ENCODE results near the gene GINM1.

The GINM1 gene

GRCh38 chr6:149586149-149586548, 20.0 kb downstream of the GINM1 start:
- TF ChIP-seq FOXM1 (IDR thresholded peaks at IDR 0.05; ENCODE audit: borderline replicate concordance, low read depth), result no peak
- no peak for TF ChIP-seq REST (IDR thresholded peaks at IDR 0.05; ENCODE audit: low read depth)
- no peak for TF ChIP-seq USF1 (IDR thresholded peaks at IDR 0.05)
- no peak for TF ChIP-seq TCF12 (IDR thresholded peaks at IDR 0.05; ENCODE audit: low read depth)
- no peak for TF ChIP-seq TEAD4 (IDR thresholded peaks at IDR 0.05)
- no peak for TF ChIP-seq CEBPB (IDR thresholded peaks at IDR 0.05)
- no peak for TF ChIP-seq RAD21 (IDR thresholded peaks at IDR 0.05; ENCODE audit: low read depth)
- TF ChIP-seq CREB1 (IDR thresholded peaks at IDR 0.05; ENCODE audit: low read depth), result no peak
- no peak for TF ChIP-seq EP300 (IDR thresholded peaks at IDR 0.05; ENCODE audit: borderline replicate concordance)
- TF ChIP-seq MAX (IDR thresholded peaks at IDR 0.05), result no peak
- TF ChIP-seq ZBTB7A (IDR thresholded peaks at IDR 0.05; ENCODE audit: low read depth), result no peak
- TF ChIP-seq TAF1 (IDR thresholded peaks at IDR 0.05; ENCODE audit: low read depth), result no peak
- no peak for TF ChIP-seq EGR1 (IDR thresholded peaks at IDR 0.05)
- no peak for TF ChIP-seq YY1 (IDR thresholded peaks at IDR 0.05; ENCODE audit: low read depth)

- TF ChIP-seq CREB1 (IDR thresholded peaks at IDR 0.05; ENCODE audit: low read depth) (no peak), EGR1 (IDR thresholded peaks at IDR 0.05) (no peak), TAF1 (IDR thresholded peaks at IDR 0.05; ENCODE audit: low read depth) (no peak)
These were observed 26.8 kb downstream of the GINM1 start for GRCh38 chr6:149592983-149593382.

- no peak for TF ChIP-seq TEAD4 (IDR thresholded peaks at IDR 0.05)
- TF ChIP-seq MAX (IDR thresholded peaks at IDR 0.05), result no peak
- TF ChIP-seq CEBPB (IDR thresholded peaks at IDR 0.05), result no peak
- TF ChIP-seq USF1 (IDR thresholded peaks at IDR 0.05), result no peak
- TF ChIP-seq FOXM1 (IDR thresholded peaks at IDR 0.05; ENCODE audit: borderline replicate concordance, low read depth), result no peak
These were observed 27.2 kb downstream of the GINM1 start for GRCh38 chr6:149593408-149593807.

GRCh38 chr6:149600508-149600907, 34.3 kb downstream of the GINM1 start:
- TF ChIP-seq FOXM1 (IDR thresholded peaks at IDR 0.05; ENCODE audit: borderline replicate concordance, low read depth) (no peak), RAD21 (IDR thresholded peaks at IDR 0.05; ENCODE audit: low read depth) (no peak), CEBPB (IDR thresholded peaks at IDR 0.05) (no peak), EGR1 (IDR thresholded peaks at IDR 0.05) (no peak), ZBTB7A (IDR thresholded peaks at IDR 0.05; ENCODE audit: low read depth) (no peak), CREB1 (IDR thresholded peaks at IDR 0.05; ENCODE audit: low read depth) (no peak), USF1 (IDR thresholded peaks at IDR 0.05) (no peak), EP300 (IDR thresholded peaks at IDR 0.05; ENCODE audit: borderline replicate concordance) (no peak), NFIC (IDR thresholded peaks at IDR 0.05) (no peak), TEAD4 (IDR thresholded peaks at IDR 0.05) (no peak), REST (IDR thresholded peaks at IDR 0.05; ENCODE audit: low read depth) (no peak), TCF12 (IDR thresholded peaks at IDR 0.05; ENCODE audit: low read depth) (no peak), MAX (IDR thresholded peaks at IDR 0.05) (no peak)

GRCh38 chr6:149608381-149608982, 42.3 kb downstream of the GINM1 start:
- no peak for TF ChIP-seq CEBPB (IDR thresholded peaks at IDR 0.05)
- TF ChIP-seq YY1 (IDR thresholded peaks at IDR 0.05; ENCODE audit: low read depth), result no peak
- no peak for TF ChIP-seq NFIC (IDR thresholded peaks at IDR 0.05)
- TF ChIP-seq MAX (IDR thresholded peaks at IDR 0.05), result no peak
- no peak for TF ChIP-seq RAD21 (IDR thresholded peaks at IDR 0.05; ENCODE audit: low read depth)
- no peak for TF ChIP-seq ZBTB7A (IDR thresholded peaks at IDR 0.05; ENCODE audit: low read depth)

- no peak for TF ChIP-seq CREB1 (IDR thresholded peaks at IDR 0.05; ENCODE audit: low read depth)
- no peak for TF ChIP-seq YY1 (IDR thresholded peaks at IDR 0.05; ENCODE audit: low read depth)
- TF ChIP-seq ZBTB7A (IDR thresholded peaks at IDR 0.05; ENCODE audit: low read depth), result no peak
- TF ChIP-seq NFIC (IDR thresholded peaks at IDR 0.05), result no peak
- TF ChIP-seq RAD21 (IDR thresholded peaks at IDR 0.05; ENCODE audit: low read depth), result no peak
These were observed 48.2 kb downstream of the GINM1 start for GRCh38 chr6:149614337-149614736.

Measured in Ishikawa (cell line).